Neural cell (in vitro differentiated cells): ENCODE measurements around the gene MRPL10.

Source experiments
- EP300 ChIP-seq: fragments of 450-650 bp; conservative IDR thresholded peaks from 2 replicates; pipeline ENCODE4 v1.6.1; 2014; ENCODE audit warnings: antibody characterized with exemption, mild to moderate bottlenecking, moderate library complexity; ENCODE audit not compliant: poor library complexity, severe bottlenecking
- EZH2 ChIP-seq: fragments of 200-600, 300-800 bp; shearing (Covaris generic), sonication (generic); IDR thresholded peaks from 2 replicates; pipeline ENCODE4 v1.6.1; 2014; ENCODE audit warnings: antibody characterized with exemption, low read length, borderline replicate concordance, mild to moderate bottlenecking; ENCODE audit not compliant: insufficient read depth, poor library complexity, severe bottlenecking
- POLR2AphosphoS5 ChIP-seq: IDR thresholded peaks from 2 replicates; pipeline ENCODE4 v1.6.1; 2012
- SMC3 ChIP-seq: fragments of 450-650 bp; conservative IDR thresholded peaks from 2 replicates; pipeline ENCODE4 v1.6.1; 2014; ENCODE audit warnings: antibody characterized with exemption, mild to moderate bottlenecking, moderate library complexity; ENCODE audit not compliant: poor library complexity
- TAF1 ChIP-seq: IDR thresholded peaks from 2 replicates; pipeline ENCODE4 v1.6.1; 2012; ENCODE audit warnings: low read depth
- TF ChIP-seq, protein P1 (sequence below): IDR thresholded peaks from 2 replicates; pipeline ENCODE4 v1.6.1; 2012; ENCODE audit warnings: borderline replicate concordance
- TF ChIP-seq, protein P2 (sequence below): fragments of 450-650 bp; IDR thresholded peaks from 2 replicates; pipeline ENCODE4 v1.5.1; 2014; ENCODE audit warnings: antibody characterized with exemption, mild to moderate bottlenecking, moderate library complexity; ENCODE audit not compliant: poor library complexity, severe bottlenecking

- TF ChIP-seq, protein P1, sequence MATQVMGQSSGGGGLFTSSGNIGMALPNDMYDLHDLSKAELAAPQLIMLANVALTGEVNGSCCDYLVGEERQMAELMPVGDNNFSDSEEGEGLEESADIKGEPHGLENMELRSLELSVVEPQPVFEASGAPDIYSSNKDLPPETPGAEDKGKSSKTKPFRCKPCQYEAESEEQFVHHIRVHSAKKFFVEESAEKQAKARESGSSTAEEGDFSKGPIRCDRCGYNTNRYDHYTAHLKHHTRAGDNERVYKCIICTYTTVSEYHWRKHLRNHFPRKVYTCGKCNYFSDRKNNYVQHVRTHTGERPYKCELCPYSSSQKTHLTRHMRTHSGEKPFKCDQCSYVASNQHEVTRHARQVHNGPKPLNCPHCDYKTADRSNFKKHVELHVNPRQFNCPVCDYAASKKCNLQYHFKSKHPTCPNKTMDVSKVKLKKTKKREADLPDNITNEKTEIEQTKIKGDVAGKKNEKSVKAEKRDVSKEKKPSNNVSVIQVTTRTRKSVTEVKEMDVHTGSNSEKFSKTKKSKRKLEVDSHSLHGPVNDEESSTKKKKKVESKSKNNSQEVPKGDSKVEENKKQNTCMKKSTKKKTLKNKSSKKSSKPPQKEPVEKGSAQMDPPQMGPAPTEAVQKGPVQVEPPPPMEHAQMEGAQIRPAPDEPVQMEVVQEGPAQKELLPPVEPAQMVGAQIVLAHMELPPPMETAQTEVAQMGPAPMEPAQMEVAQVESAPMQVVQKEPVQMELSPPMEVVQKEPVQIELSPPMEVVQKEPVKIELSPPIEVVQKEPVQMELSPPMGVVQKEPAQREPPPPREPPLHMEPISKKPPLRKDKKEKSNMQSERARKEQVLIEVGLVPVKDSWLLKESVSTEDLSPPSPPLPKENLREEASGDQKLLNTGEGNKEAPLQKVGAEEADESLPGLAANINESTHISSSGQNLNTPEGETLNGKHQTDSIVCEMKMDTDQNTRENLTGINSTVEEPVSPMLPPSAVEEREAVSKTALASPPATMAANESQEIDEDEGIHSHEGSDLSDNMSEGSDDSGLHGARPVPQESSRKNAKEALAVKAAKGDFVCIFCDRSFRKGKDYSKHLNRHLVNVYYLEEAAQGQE, result no peak
- TF ChIP-seq, protein P2, sequence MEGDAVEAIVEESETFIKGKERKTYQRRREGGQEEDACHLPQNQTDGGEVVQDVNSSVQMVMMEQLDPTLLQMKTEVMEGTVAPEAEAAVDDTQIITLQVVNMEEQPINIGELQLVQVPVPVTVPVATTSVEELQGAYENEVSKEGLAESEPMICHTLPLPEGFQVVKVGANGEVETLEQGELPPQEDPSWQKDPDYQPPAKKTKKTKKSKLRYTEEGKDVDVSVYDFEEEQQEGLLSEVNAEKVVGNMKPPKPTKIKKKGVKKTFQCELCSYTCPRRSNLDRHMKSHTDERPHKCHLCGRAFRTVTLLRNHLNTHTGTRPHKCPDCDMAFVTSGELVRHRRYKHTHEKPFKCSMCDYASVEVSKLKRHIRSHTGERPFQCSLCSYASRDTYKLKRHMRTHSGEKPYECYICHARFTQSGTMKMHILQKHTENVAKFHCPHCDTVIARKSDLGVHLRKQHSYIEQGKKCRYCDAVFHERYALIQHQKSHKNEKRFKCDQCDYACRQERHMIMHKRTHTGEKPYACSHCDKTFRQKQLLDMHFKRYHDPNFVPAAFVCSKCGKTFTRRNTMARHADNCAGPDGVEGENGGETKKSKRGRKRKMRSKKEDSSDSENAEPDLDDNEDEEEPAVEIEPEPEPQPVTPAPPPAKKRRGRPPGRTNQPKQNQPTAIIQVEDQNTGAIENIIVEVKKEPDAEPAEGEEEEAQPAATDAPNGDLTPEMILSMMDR, result no peak
- TF ChIP-seq SMC3 (no peak), EP300 (no peak), EZH2 (no peak), TAF1 (no peak), POLR2AphosphoS5 (no peak)
These were observed 38.9 kb downstream of the MRPL10 start for GRCh38 chr17:47792457-47792856.
